Lung (tissue), 16 donors: ENCODE data around the gene GPATCH3. TPM values are rescaled to one million over a fixed set of nuclear protein-coding genes. Genes with fewer than 3 reads are reported as not detected.
"Not testable (repeated sequence)": the region's sequence is repeated elsewhere in the genome, so short reads cannot be mapped to it uniquely, and the experiment has no call there.

Experiments
- ATAC-seq: fragments of 200-7000 bp; cut with Tn5 transposase; one replicate; pipeline ENCODE4 v1.9.1; 2020; ENCODE audit warnings: moderate number of reproducible peaks; ENCODE audit not compliant: insufficient read depth, low FRiP score
- DNase-seq, 3 donors: peaks; one replicate each; pipeline ENCODE4 v3.0.0-alpha.2; 2013 to 2017
- H3K27ac ChIP-seq, 2 donors: one replicate each; pipeline ENCODE4 v1.5.1; 2013; ENCODE audit warnings: mild to moderate bottlenecking in 2 of 2, moderate library complexity in 2 of 2, control low read depth in 1 of 2, inconsistent platforms in 1 of 2, low read depth in 1 of 2, low read length in 1 of 2
- H3K27me3 ChIP-seq, 3 donors: one replicate each; pipeline ENCODE4 v1.5.1; 2013; ENCODE audit warnings: low read length in 2 of 3; ENCODE audit not compliant: control insufficient read depth in 3 of 3, insufficient read depth in 3 of 3
- H3K36me3 ChIP-seq, 4 donors: one replicate each; pipeline ENCODE4 v1.5.1; 2013; ENCODE audit warnings: low read length in 4 of 4, mild to moderate bottlenecking in 1 of 4, moderate library complexity in 1 of 4; ENCODE audit not compliant: control insufficient read depth in 4 of 4, insufficient read depth in 4 of 4
- H3K4me1 ChIP-seq, 5 donors: one replicate each; pipeline ENCODE4 v1.5.1; 2013; ENCODE audit warnings: low read length in 5 of 5, mild to moderate bottlenecking in 2 of 5, moderate library complexity in 1 of 5; ENCODE audit not compliant: control insufficient read depth in 5 of 5, insufficient read depth in 5 of 5
- H3K4me3 ChIP-seq: one replicate; pipeline ENCODE4 v1.5.1; 2013; ENCODE audit warnings: mild to moderate bottlenecking, control low read depth, moderate library complexity
- H3K9ac ChIP-seq, 2 donors: one replicate each; pipeline ENCODE4 v1.5.1; 2013; ENCODE audit warnings: low read length in 2 of 2, control low read depth in 1 of 2; ENCODE audit not compliant: insufficient read depth in 1 of 2
- H3K9me3 ChIP-seq, 4 donors: one replicate each; pipeline ENCODE4 v1.5.1; 2013; ENCODE audit warnings: low read length in 3 of 4, mild to moderate bottlenecking in 1 of 4, moderate library complexity in 1 of 4; ENCODE audit not compliant: control insufficient read depth in 4 of 4, insufficient read depth in 3 of 4
- WGBS, 2 donors: extraction: QIAGEN DNeasy Blood & Tissue Kit; methylation state at CpG; one replicate each; pipeline ENCODE4 v1.1.7; 2013; 5-methylcytosine and 5-hydroxymethylcytosine counted together
- long read RNA-seq, 5 donors: transcript quantifications; one replicate each; lab custom pipeline, GENCODE V29; 2026
- polyA plus RNA-seq, 2 donors: library from polyadenylated mRNA; stranded (reverse); fragments of 200-250 nt; gene quantifications; one replicate each; pipeline ENCODE4 v1.2.1, GENCODE V29; 2013
- total RNA-seq, 2 donors: library from RNA; depleted of rRNA in 1 of 2; stranded (reverse); fragments of >200 nt in 1 of 2; gene quantifications; one replicate each; pipeline ENCODE4 v1.2.1, GENCODE V29; 2014 to 2021
- TF ChIP-seq, protein P1 (sequence below): IDR thresholded peaks from 2 replicates; pipeline ENCODE4 v1.5.1; 2012; ENCODE audit warnings: mild to moderate bottlenecking; ENCODE audit errors: control extremely low read depth, extremely low read depth
- donor health status: control.
- donor health status: control.
- donor health status: Bipolar disorder and iron deficiency.
- donor health status: healthy.
- donor health status: DM: yes; HTN: yes; CAD: no.

The GPATCH3 gene, protein sequence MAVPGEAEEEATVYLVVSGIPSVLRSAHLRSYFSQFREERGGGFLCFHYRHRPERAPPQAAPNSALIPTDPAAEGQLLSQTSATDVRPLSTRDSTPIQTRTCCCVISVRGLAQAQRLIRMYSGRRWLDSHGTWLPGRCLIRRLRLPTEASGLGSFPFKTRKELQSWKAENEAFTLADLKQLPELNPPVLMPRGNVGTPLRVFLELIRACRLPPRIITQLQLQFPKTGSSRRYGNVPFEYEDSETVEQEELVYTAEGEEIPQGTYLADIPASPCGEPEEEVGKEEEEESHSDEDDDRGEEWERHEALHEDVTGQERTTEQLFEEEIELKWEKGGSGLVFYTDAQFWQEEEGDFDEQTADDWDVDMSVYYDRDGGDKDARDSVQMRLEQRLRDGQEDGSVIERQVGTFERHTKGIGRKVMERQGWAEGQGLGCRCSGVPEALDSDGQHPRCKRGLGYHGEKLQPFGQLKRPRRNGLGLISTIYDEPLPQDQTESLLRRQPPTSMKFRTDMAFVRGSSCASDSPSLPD
- 10 to 100 TPM; 10.4 to 16.7 TPM for total RNA-seq
- 10 to 100 TPM; 11.5 to 17.5 TPM for polyA plus RNA-seq
- long read RNA-seq, donor 1, partial matches to known transcripts: 0 of 2 reads
- long read RNA-seq, donor 1, other reads (novel, unspliced or antisense): 0 of 2 reads
- long read RNA-seq, donor 2: 0 reads
- long read RNA-seq, donor 3, partial matches to known transcripts: 0 of 2 reads
- long read RNA-seq, donor 3, other reads (novel, unspliced or antisense): 0 of 2 reads
- long read RNA-seq, donor 4, partial matches to known transcripts: 0 of 1 reads
- long read RNA-seq, donor 4, other reads (novel, unspliced or antisense): 0 of 1 reads
- long read RNA-seq, donor 5, partial matches to known transcripts: 0 of 2 reads
- long read RNA-seq, donor 5, other reads (novel, unspliced or antisense): 0 of 2 reads

DNA sequence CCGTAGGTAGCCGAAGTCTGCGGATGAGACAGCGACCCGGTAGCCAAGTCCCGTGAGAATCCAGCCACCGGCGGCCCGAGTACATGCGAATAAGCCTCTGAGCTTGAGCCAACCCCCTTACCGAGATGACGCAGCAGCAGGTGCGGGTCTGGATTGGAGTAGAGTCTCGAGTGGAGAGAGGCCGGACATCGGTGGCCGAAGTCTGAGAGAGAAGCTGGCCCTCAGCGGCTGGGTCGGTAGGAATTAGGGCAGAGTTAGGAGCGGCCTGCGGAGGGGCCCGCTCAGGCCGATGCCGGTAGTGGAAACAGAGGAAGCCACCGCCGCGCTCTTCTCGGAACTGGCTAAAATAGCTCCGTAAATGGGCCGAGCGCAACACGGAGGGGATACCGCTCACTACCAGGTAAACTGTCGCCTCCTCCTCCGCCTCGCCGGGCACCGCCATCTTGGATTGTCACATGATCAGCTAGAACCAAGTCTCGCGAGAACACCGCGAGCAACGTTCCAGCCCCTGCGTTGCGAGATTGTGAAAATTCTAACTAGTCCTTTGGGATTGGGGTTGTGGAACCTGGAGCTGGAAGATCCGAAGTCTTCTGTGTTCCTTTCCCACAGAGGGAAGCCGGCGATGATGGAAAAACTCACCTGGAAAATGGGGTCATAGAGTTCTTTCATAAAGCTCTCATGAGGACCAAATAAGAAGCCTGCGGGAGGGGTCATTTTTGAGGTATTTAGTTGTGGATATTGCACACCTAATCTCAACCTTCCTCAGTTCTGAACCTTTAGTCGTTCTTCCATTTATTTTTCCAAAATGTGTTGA is at the start of gene GPATCH3:
Gene GPATCH3, minus strand, starts transcription at position 467 of the 814 bp plus-strand sequence. Its CDS starts 25 bp downstream, at position 442.
- Histone ChIP-seq H3K4me1 (peaks cover 0 to 10% (median 7%) of the 10 kb centered on the region in 5 donors), H3K27ac (peak within 1 kb of the TSS; percentile 67 to 86), H3K9ac (peak within 1 kb of the TSS; percentile 88 to 89), H3K4me3 (peak within 1 kb of the TSS; percentile 95), H3K27me3 (no peaks in the 10 kb centered on the region), H3K9me3 (no peaks in the 10 kb centered on the region), H3K36me3 (peaks cover 7 to 9% (median 8%) of the 10 kb centered on the region in 4 donors)
- DNase-seq (peak; percentile 94 to 97 (median 95)), ATAC-seq (peak; percentile 80)
- TF ChIP-seq, protein P1, sequence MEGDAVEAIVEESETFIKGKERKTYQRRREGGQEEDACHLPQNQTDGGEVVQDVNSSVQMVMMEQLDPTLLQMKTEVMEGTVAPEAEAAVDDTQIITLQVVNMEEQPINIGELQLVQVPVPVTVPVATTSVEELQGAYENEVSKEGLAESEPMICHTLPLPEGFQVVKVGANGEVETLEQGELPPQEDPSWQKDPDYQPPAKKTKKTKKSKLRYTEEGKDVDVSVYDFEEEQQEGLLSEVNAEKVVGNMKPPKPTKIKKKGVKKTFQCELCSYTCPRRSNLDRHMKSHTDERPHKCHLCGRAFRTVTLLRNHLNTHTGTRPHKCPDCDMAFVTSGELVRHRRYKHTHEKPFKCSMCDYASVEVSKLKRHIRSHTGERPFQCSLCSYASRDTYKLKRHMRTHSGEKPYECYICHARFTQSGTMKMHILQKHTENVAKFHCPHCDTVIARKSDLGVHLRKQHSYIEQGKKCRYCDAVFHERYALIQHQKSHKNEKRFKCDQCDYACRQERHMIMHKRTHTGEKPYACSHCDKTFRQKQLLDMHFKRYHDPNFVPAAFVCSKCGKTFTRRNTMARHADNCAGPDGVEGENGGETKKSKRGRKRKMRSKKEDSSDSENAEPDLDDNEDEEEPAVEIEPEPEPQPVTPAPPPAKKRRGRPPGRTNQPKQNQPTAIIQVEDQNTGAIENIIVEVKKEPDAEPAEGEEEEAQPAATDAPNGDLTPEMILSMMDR: no peak
- 1% methylated on average over 50 of the region's 50 CpGs for WGBS, 2 donors

DNA sequence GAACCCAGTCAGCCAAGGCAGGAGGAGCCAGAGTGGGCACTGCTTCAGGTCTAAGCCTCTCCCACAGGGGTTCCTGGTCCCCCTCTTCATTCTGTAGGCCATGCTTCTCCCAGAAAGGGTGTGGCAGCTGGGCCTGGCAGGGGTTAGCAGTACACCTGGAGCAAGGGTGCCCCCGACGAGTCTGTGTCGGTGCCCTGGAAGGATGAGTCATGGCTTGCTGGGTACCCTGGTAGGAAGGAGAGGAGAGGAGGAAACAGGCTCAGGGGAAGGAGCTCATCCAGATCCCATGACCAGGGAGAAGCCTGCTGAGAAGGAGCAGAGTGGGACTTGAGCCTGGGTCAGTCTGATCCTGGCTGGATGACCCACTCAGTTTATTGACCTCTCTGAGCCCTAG is 49.7 kb upstream of the GPATCH3 start:
- no peak for DNase-seq
- H3K9ac ChIP-seq: no peak overlapping the region
- TF ChIP-seq, protein P1: no peak
- no peaks in the 10 kb centered on the region for H3K27me3 ChIP-seq
- 68 to 82% methylated on average over 3 of the region's 3 CpGs for WGBS, 2 donors
- peaks cover 5 to 29% (median 9%) of the 10 kb centered on the region in 4 donors for H3K36me3 ChIP-seq
- no peaks in the 10 kb centered on the region for H3K4me1 ChIP-seq
- H3K9me3 ChIP-seq: no peaks in the 10 kb centered on the region
- no peak for ATAC-seq
- no peak overlapping the region for H3K27ac ChIP-seq
- H3K4me3 ChIP-seq: no peak overlapping the region

DNA sequence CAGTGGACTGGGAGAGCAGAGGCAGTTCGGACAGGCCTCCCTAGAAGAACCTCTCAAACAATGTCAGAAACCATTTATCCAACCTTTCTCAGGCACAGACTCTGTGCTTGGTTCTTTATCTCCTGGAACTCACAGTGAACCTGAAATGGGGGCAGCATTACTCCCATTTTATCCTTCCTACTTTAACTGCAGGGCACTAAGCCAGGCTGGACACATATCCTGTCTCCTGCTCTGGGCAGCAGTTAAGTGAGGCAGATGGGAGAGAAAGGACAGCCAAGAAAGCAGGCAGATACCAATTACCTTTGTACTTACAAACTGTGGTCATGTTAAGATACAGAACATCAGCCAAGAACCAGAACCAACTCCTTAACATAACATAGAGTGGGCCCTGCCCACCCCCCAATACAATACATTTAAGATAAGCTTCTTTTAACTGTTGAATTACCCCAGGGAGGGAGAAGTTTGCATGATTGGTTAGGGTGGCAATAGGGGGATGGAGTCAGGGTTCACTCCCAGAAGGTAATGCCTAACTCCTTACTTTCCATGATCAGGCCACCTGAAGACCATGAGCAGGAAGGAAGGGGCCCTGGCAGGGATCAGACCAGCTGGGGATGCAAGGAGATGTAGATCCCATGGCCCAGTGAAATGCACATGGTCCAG is 49.1 kb upstream of the GPATCH3 start:
- no peak overlapping the region for H3K4me3 ChIP-seq
- no peaks in the 10 kb centered on the region for H3K4me1 ChIP-seq
- 82% methylated on average over 1 of the region's 1 CpG for WGBS, 2 donors
- TF ChIP-seq, protein P1: no peak
- no peak overlapping the region for H3K9ac ChIP-seq
- no peak overlapping the region for H3K27ac ChIP-seq
- H3K27me3 ChIP-seq: no peaks in the 10 kb centered on the region
- H3K9me3 ChIP-seq: no peaks in the 10 kb centered on the region
- H3K36me3 ChIP-seq: peaks cover 5 to 30% (median 10%) of the 10 kb centered on the region in 4 donors
- DNase-seq (peak in 2 of 3 donors; percentile 15 to 17), ATAC-seq (no peak)

DNA sequence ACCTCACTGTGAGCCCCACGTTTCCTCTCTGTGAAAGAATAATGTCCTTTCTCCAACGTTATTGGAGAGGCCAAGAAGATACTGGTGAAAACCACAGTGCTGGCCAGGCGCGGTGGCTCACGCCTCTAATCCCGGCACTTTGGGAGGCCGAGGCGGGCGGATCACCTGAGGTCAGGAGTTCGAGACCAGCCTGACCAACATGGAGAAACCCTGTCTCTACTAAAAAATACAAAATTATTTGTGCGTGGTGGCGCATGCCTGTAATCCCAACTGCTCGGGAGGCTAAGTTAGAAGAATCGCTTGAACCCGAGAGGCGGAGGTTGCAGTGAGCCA is 48.4 kb upstream of the GPATCH3 start:
- H3K36me3 ChIP-seq: peaks cover 6 to 34% (median 10%) of the 10 kb centered on the region in 4 donors
- 92% methylated on average over 15 to 16 of the region's 16 CpGs for WGBS, 2 donors
- not testable (repeated sequence) for H3K27me3 ChIP-seq, DNase-seq, H3K9ac ChIP-seq, H3K4me1 ChIP-seq, H3K9me3 ChIP-seq, ATAC-seq, H3K4me3 ChIP-seq, H3K27ac ChIP-seq
